ENCODE measurements around the gene PDLIM3.

DNA sequence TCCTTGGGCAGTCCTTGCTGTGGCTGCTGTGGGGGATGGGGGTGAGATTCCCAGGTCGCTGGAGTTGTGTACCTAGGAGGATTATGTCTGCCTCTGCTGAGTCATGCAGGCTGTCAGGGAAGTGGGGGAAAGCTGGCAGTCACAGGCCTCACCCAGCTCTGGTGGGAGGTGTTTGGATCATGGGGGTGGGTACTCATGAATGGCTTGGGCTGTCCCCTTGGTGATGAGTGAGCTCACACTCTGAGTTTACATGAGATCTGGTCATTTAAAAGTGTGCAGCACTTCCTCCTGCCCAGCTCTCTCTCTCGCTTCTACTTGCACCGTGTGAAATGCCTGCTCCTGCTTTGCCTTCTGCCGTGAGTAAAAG is 24.6 kb upstream of the PDLIM3 start:
- no peak for TF ChIP-seq GATA2 (IDR thresholded peaks at IDR 0.05; ENCODE audit: low read depth, low read length)
- no peak for TF ChIP-seq GATA3 (IDR thresholded peaks at IDR 0.05; ENCODE audit: low read depth, low read length)
